Measurements from ENCODE around the gene CPT1B. TPM values are rescaled to one million over a fixed set of nuclear protein-coding genes. Genes with fewer than 3 reads are reported as not detected.
A peak's percentile ranks its signal among the peaks of the same experiment; 100 is the strongest.

Gene CPT1B
- polyA plus RNA-seq, 3 donors, result 0.18 to 66.9 TPM; not detected in 1

- WGBS (ENCODE audit: insufficient coverage), result 94% methylated on average over 24 of the region's 26 CpGs
- Mint-ChIP-seq H3K9me3 (no peaks in the 10 kb centered on the region), H3K4me1 (no peaks in the 10 kb centered on the region), H3K4me3 (no peak overlapping the region), H3K27ac (peak overlapping the region in 1 of 7 donors; percentile 14), H3K36me3 (peaks cover 43 to 79% of the 10 kb centered on the region in 2 donors), H3K27me3 (ENCODE audit: low read depth in 3 of 3) (peaks cover 0 to 5% (median 0%) of the 10 kb centered on the region in 3 donors)
- DNase-seq, result no peak
- no peaks in the 10 kb centered on the region for H4K20me1 ChIP-seq (ENCODE audit: insufficient read depth, low read length)
- no peaks in the 10 kb centered on the region for H3K4me1 ChIP-seq (ENCODE audit: control insufficient read depth in 1 of 2, insufficient read depth in 2 of 2, low read length in 2 of 2)
- no peaks in the 10 kb centered on the region for H3K27me3 ChIP-seq (ENCODE audit: control insufficient read depth in 2 of 2, insufficient read depth in 2 of 2, low read length in 2 of 2)
- H2AFZ ChIP-seq (ENCODE audit: insufficient read depth, low read depth, low read length, poor library complexity, severe bottlenecking), result no peak overlapping the region
- TF ChIP-seq CTCF (IDR thresholded peaks at IDR 0.05), result no peak
- H3K9me3 ChIP-seq (replicated peaks in 1 of 2; ENCODE audit: control insufficient read depth in 1 of 2, insufficient read depth in 1 of 2, low read length in 2 of 2), result no peaks in the 10 kb centered on the region
- peaks cover 31 to 70% of the 10 kb centered on the region in 2 donors for H3K36me3 ChIP-seq (replicated peaks in 1 of 2; ENCODE audit: control insufficient read depth in 1 of 2, insufficient read depth in 2 of 2, low read length in 2 of 2)
- H3K4me2 ChIP-seq (replicated peaks; ENCODE audit: extremely low read depth, low read length, poor library complexity, severe bottlenecking), result no peak overlapping the region
- no peak overlapping the region for H3K4me3 ChIP-seq (replicated peaks in 1 of 3; ENCODE audit: low read depth in 2 of 3, low read length in 3 of 3)
- no peak overlapping the region for H3K27ac ChIP-seq (ENCODE audit: low read depth in 1 of 2, low read length in 2 of 2)
- intact Hi-C loops (cut with micrococcal nuclease), result no loop called here
- no peaks in the 10 kb centered on the region for H3K79me2 ChIP-seq (ENCODE audit: insufficient read depth, low read length)
- no peak overlapping the region for H3K9ac ChIP-seq (ENCODE audit: insufficient read depth, low read length, poor library complexity, severe bottlenecking)
Measured at GRCh38 chr22:50571264-50572175, 6.7 kb downstream of the CPT1B start.

DNA sequence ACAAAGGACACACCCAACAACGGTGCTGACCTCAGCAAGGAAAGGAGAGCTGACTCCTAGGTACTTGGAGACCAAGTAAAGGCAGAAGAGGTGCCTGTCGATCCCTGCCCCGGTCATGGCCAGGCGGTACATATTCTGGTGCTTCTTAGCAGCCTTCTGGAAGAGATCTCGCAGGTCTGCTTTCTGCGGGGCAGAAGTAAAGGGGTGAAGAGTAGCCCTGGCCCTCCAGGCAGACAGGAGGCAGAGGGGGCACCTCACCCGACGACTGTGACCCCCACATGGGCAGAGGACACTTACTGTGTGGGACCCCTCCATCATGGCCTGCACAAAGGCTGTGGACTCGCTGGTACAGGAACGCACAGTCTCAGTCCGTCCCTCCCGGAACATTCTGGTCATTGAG, 7.4 kb downstream of the CPT1B start:
- Mint-ChIP-seq H3K9me3 (no peaks in the 10 kb centered on the region), H3K36me3 (peaks cover 38 to 72% of the 10 kb centered on the region in 2 donors), H3K4me1 (no peaks in the 10 kb centered on the region), H3K4me3 (no peak overlapping the region), H3K27ac (no peak overlapping the region), H3K27me3 (ENCODE audit: low read depth in 3 of 3) (peaks cover 0 to 5% (median 2%) of the 10 kb centered on the region in 3 donors)
- no peak overlapping the region for H3K4me2 ChIP-seq (replicated peaks; ENCODE audit: extremely low read depth, low read length, poor library complexity, severe bottlenecking)
- no peaks in the 10 kb centered on the region for H4K20me1 ChIP-seq (ENCODE audit: insufficient read depth, low read length)
- H3K36me3 ChIP-seq (replicated peaks in 1 of 2; ENCODE audit: control insufficient read depth in 1 of 2, insufficient read depth in 2 of 2, low read length in 2 of 2), result peaks cover 31 to 63% of the 10 kb centered on the region in 2 donors
- no peak for DNase-seq
- no peaks in the 10 kb centered on the region for H3K27me3 ChIP-seq (ENCODE audit: control insufficient read depth in 2 of 2, insufficient read depth in 2 of 2, low read length in 2 of 2)
- WGBS (ENCODE audit: insufficient coverage), result 95% methylated on average over 11 of the region's 12 CpGs
- H3K9me3 ChIP-seq (replicated peaks in 1 of 2; ENCODE audit: control insufficient read depth in 1 of 2, insufficient read depth in 1 of 2, low read length in 2 of 2), result no peaks in the 10 kb centered on the region
- no peak overlapping the region for H3K27ac ChIP-seq (ENCODE audit: low read depth in 1 of 2, low read length in 2 of 2)
- no peaks in the 10 kb centered on the region for H3K79me2 ChIP-seq (ENCODE audit: insufficient read depth, low read length)
- intact Hi-C loops (cut with micrococcal nuclease), result no loop called here
- H2AFZ ChIP-seq (ENCODE audit: insufficient read depth, low read depth, low read length, poor library complexity, severe bottlenecking), result no peak overlapping the region
- H3K9ac ChIP-seq (ENCODE audit: insufficient read depth, low read length, poor library complexity, severe bottlenecking), result no peak overlapping the region
- TF ChIP-seq CTCF (IDR thresholded peaks at IDR 0.05), result no peak
- no peaks in the 10 kb centered on the region for H3K4me1 ChIP-seq (ENCODE audit: control insufficient read depth in 1 of 2, insufficient read depth in 2 of 2, low read length in 2 of 2)
- H3K4me3 ChIP-seq (replicated peaks in 1 of 3; ENCODE audit: low read depth in 2 of 3, low read length in 3 of 3), result no peak overlapping the region

Data from CD14-positive monocyte (primary cell).